Stimulated activated effector memory CD8-positive, alpha-beta T cell treated with anti-CD3 and anti-CD28 coated beads, Interleukin-12 subunit alpha, Interleukin-12 subunit beta, amount 100 ng/mL, for 72 hours (primary cell): ENCODE data around the gene CPB1.
"Not testable (repeated sequence)": the region's sequence is repeated elsewhere in the genome, so short reads cannot be mapped to it uniquely, and the experiment has no call there.

ENCODE experiments used
- ATAC-seq: fragments of 150-1000 bp; cut with Tn5 transposase; 2 replicates; pipeline ENCODE4 v1.10.0; 2021
- DNase-seq, 2 donors: peaks; one replicate each; pipeline ENCODE4 v3.0.0; 2021 to 2022; ENCODE audit warnings: low spot score in 2 of 2
- H3K27ac Mint-ChIP-seq: one replicate; pipeline ENCODE4 v1.8.0; 2022; ENCODE audit warnings: mild to moderate bottlenecking, mixed read lengths
- H3K36me3 Mint-ChIP-seq: one replicate; pipeline ENCODE4 v1.8.0; 2022; ENCODE audit warnings: mild to moderate bottlenecking, mixed read lengths
- H3K4me1 Mint-ChIP-seq: one replicate; pipeline ENCODE4 v1.8.0; 2022; ENCODE audit warnings: mixed read lengths
- H3K4me3 Mint-ChIP-seq: one replicate; pipeline ENCODE4 v1.8.0; 2022; ENCODE audit warnings: mild to moderate bottlenecking, mixed read lengths
- H3K9me3 Mint-ChIP-seq: one replicate; pipeline ENCODE4 v1.8.0; 2022; ENCODE audit warnings: mixed read lengths

CPB1 gene

DNA sequence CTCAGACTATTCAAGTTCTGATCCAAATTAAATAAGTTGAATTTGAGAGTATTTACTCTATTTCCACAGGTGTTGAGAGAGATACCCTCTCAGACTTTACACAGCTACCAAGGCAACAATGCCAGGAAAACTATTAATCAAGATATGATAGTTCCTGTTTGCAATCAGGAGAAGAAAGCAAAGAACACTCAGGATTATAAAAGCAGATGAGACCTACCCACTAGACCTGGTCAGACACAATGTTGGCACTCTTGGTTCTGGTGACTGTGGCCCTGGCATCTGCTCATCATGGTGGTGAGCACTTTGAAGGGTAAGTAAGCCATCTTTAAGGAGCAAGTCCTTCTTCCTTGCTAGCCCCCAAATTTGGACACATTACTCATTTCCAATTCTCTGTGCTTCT lies at the start of gene CPB1:
Gene CPB1 (plus strand): TSS at position 227 of the 400 bp plus-strand sequence. CDS start 13 bp downstream, at position 240.
- H3K4me1 Mint-ChIP-seq: no peaks in the 10 kb centered on the region
- no peaks in the 10 kb centered on the region for H3K9me3 Mint-ChIP-seq
- DNase-seq (no peak), ATAC-seq (no peak)
- H3K4me3 Mint-ChIP-seq: no peak within 1 kb of the TSS
- H3K36me3 Mint-ChIP-seq: no peaks in the 10 kb centered on the region
- H3K27ac Mint-ChIP-seq: no peak within 1 kb of the TSS

DNA sequence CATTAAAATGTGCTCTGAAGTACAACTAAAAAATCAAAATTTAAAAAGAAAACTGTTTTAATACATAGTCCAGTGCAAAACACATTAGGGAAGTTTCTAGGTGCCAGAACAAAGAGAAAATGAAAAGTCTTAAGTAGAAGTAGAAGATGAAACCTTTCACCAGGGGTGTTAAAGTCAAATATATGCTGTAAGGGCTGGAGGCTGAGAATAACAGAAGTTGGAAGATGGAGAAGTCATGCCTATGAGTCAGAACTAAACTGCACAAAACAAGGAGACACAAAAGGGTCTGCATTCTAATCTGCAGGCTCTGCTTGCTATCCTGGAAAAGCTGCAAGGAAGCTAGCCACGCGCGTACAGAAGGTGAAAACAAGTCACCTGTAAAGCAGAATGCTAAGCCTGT lies 48.7 kb upstream of the CPB1 start:
- no peak overlapping the region for H3K4me3 Mint-ChIP-seq
- no peaks in the 10 kb centered on the region for H3K36me3 Mint-ChIP-seq
- ATAC-seq (no peak), DNase-seq (no peak)
- no peak overlapping the region for H3K27ac Mint-ChIP-seq
- no peaks in the 10 kb centered on the region for H3K4me1 Mint-ChIP-seq
- peaks cover 7% of the 10 kb centered on the region for H3K9me3 Mint-ChIP-seq

DNA sequence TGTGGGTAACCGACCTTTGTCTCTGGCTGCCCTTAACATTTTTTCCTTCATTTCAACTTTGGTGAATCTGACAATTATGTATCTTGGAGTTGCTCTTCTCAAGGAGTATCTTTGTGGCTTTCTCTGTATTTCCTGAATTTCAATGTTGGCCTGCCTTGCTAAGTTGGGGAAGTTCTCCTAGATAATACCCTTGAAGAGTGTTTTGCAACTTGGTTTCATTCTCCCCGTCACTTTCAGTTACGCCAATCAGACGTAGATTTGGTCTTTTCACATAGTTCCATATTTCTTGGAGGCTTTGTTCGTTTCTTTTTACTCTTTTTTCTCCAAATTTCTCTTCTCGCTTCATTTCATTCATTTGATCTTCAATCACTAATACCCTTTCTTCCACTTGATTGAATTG lies 42.6 kb upstream of the CPB1 start:
- not testable (repeated sequence) for H3K36me3 Mint-ChIP-seq, H3K4me1 Mint-ChIP-seq, H3K27ac Mint-ChIP-seq, H3K9me3 Mint-ChIP-seq, ATAC-seq, H3K4me3 Mint-ChIP-seq, DNase-seq

DNA sequence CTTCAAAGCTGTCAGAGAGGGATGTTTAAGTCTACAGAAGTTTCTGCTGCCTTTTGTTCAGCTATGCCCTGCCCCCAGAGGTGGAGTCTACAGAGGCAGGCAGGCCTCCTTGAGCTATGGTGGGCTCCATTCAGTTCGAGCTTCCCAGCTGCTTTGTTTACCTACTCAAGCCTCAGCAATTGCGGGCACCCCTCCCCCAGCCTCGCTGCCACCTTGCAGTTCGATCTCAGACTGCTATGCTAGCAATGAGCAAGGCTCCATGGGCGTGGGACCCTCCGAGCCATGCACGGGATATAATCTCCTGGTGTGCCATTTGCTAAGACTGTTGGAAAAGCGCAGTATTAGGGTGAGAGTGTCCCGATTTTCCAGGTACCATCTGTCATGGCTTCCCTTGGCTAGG lies 41.5 kb upstream of the CPB1 start:
- not testable (repeated sequence) for H3K27ac Mint-ChIP-seq, ATAC-seq, H3K4me1 Mint-ChIP-seq, DNase-seq, H3K9me3 Mint-ChIP-seq, H3K36me3 Mint-ChIP-seq, H3K4me3 Mint-ChIP-seq

DNA sequence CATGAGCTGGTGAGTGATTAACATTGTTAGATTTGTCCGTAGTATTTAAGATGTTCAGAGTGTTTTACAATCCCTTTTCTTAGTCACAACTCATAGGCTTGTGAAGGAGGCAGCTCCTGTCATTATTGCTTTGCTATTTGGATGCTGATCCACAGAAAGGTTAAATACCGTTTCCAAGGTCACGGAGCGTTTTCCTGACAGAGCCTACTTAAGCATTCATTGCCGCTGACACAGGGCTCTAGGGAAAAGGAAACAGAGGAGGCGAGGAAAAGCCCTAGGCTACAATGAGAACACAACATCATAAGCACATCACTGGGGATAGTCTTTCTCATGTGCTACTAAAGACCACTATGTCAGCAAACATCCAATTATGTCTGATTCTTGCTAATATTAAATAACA lies 38.5 kb upstream of the CPB1 start:
- H3K4me1 Mint-ChIP-seq: no peaks in the 10 kb centered on the region
- ATAC-seq (no peak), DNase-seq (no peak)
- H3K9me3 Mint-ChIP-seq: no peaks in the 10 kb centered on the region
- H3K36me3 Mint-ChIP-seq: no peaks in the 10 kb centered on the region
- no peak overlapping the region for H3K4me3 Mint-ChIP-seq
- no peak overlapping the region for H3K27ac Mint-ChIP-seq

DNA sequence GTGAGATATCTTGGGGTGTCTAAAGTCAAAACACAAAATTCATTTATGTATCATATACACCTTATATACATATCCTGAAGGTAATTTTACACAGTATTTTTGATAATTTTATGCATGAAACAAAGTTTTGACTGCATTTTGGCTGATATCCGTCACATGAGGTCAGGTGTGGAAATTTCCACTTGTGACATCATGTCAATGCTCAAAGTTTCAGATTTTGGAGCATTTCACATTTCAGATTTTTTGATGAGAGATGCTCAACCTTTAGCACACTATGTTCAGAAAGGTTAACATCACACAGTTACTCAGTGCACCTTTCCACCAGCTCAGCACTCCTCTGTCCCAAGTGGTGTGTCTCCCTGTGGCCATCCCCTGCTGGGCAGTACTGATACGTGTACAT lies 37.7 kb upstream of the CPB1 start:
- DNase-seq: no peak
- H3K36me3 Mint-ChIP-seq: no peaks in the 10 kb centered on the region

DNA sequence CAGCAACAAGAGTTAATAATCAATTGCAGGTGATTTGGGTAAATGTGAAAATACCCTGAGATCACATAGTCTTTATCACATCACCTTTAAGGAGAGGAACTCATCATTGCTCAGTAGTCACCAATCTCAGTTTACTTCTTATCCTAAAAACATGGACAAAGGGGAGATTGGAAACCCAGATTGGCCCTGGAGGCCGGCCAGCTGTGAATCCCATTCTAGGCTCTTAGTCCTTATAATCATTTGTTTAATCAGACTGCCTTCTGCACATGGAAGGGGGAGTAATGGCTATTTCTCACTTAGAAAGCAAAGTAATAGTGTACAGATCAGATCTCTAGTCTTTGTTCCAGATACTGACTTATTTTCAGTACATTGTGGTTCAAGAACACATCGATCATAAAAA lies 37.2 kb upstream of the CPB1 start:
- H3K4me3 Mint-ChIP-seq: no peak overlapping the region
- H3K27ac Mint-ChIP-seq: no peak overlapping the region
- DNase-seq: no peak
- no peaks in the 10 kb centered on the region for H3K36me3 Mint-ChIP-seq
- ATAC-seq: no peak
- H3K4me1 Mint-ChIP-seq: no peaks in the 10 kb centered on the region
- H3K9me3 Mint-ChIP-seq: no peaks in the 10 kb centered on the region

More for the DNA sequence above, 37.7 kb upstream of the CPB1 start:
- Mint-ChIP-seq H3K4me1 (no peaks in the 10 kb centered on the region), H3K4me3 (no peak overlapping the region), H3K9me3 (no peaks in the 10 kb centered on the region), H3K27ac (no peak overlapping the region)
- ATAC-seq: no peak

DNA sequence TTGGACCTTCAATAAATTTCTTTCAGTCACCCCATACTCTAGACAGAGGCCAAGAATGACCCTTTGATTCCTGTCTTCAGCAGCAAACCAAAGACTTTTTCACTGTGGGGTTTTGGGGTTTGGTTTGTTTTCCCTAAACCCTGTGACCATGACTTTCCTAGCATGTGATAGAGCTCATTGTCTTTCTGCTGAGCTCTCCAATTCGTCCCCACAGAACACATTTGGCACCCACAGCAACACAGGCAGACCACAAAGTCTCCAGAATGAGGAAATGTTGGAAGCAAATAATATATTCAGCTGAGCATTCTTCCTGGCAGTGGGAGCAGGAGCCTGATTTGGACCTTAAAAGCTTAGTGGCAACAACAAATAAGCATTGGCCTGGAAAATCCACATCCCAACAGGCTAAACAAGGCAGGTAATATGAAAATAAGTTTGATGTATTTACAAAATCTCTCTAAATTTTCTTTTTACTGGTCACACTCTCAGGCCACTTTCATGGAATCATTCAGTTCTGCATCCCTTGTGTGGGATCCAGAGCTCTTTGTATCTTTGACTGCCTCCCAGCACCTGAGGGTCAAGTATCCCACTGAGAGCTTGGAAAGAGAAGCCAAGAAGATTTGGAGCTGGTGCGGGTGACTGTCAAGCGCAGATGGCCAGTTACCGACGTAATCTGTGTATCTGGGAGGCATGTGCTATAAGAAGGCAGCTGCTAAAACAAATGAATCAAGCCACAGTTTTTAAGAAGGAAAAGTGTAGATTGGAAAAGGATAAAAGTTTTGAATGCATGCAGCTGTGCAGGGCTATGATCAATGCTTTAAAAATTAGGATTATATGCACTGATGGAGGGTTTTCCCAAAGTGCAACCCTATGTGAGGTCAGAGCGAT lies 36.5 kb upstream of the CPB1 start:
- Mint-ChIP-seq H3K9me3 (no peaks in the 10 kb centered on the region), H3K4me3 (no peak overlapping the region), H3K4me1 (no peaks in the 10 kb centered on the region), H3K36me3 (no peaks in the 10 kb centered on the region), H3K27ac (no peak overlapping the region)
- no peak for DNase-seq
- ATAC-seq: no peak

DNA sequence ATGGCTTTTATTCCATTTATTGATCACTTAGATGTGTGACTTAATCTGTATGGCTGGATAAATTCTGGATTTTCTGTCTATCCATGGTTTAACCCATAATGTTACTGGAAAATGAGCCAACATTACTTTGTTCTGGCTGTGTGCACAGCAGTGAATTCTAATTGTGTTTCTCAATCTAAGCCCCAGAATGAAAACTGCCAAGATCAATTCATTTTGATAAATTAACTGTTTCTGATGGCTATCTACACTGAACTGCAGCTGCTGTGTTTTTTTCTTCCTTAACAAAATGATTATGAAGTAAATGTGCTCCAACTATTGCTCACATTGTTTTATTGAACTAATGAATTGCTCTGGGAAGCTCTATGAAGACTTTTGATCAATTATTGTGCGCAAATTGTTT lies 35.7 kb upstream of the CPB1 start:
- Mint-ChIP-seq H3K4me1 (no peaks in the 10 kb centered on the region), H3K36me3 (no peaks in the 10 kb centered on the region), H3K27ac (no peak overlapping the region), H3K9me3 (no peaks in the 10 kb centered on the region), H3K4me3 (no peak overlapping the region)
- no peak for DNase-seq
- no peak for ATAC-seq

DNA sequence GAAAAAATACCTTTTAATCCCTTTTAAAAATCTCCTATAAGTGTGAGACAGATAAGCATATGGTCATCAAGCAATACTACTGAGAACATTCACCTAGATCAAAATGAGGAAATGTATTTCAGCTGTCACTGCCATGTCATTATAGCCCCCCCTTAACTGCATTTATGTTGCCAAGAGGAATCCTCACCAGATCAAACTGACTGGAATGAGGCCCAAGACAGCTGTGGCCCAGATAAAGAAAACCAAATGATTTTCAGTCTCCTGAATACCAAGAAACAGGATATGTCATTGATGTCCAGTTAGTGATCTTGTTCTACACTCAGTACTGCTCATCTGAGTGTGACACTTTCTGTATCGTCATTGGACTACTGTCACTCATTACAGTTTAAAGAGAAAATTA lies 35.1 kb upstream of the CPB1 start:
- no peaks in the 10 kb centered on the region for H3K4me1 Mint-ChIP-seq
- ATAC-seq (no peak), DNase-seq (no peak)
- H3K27ac Mint-ChIP-seq: no peak overlapping the region
- no peak overlapping the region for H3K4me3 Mint-ChIP-seq
- no peaks in the 10 kb centered on the region for H3K9me3 Mint-ChIP-seq
- no peaks in the 10 kb centered on the region for H3K36me3 Mint-ChIP-seq

DNA sequence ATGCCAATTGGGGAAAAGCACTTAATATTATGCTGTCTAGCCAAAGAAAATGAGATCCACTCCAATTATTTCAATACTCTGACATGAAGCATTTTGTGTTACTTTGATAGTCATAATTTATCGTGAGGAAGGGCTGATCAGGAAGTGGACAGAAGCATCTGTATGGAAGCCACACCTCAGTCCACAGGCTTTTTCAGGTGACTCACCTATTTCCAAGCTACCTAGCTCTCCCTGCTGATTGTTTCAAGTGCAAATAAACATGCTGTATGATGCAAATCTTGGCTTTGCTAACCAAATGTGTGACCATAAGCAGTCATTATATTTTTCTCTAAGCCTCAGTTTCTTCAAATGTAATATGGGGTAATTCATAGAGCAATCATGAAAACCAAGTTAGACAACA lies 30.8 kb upstream of the CPB1 start:
- no peaks in the 10 kb centered on the region for H3K36me3 Mint-ChIP-seq
- H3K4me1 Mint-ChIP-seq: no peaks in the 10 kb centered on the region
- no peak overlapping the region for H3K4me3 Mint-ChIP-seq
- H3K27ac Mint-ChIP-seq: no peak overlapping the region
- ATAC-seq (no peak), DNase-seq (no peak)
- no peaks in the 10 kb centered on the region for H3K9me3 Mint-ChIP-seq

DNA sequence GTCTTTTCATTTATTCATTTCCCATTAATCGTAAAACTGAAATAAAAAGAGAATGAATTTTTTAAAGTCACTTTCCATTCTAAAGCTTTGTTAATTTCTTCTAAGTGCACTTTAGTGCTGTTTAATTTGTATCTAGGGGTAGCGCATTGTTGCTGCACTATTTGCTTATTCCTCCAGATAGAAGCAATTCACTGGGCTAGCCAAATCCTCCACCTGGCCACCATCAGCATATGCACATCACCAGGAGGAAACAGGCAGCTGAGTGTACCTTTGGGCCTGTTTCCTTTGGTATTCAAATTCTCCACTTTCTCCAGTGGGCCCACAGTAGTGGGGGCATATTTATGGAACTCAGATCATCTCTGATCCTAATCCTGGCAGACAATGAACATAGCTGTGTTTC lies 29.8 kb upstream of the CPB1 start:
- Mint-ChIP-seq H3K27ac (no peak overlapping the region), H3K9me3 (no peaks in the 10 kb centered on the region), H3K36me3 (no peaks in the 10 kb centered on the region), H3K4me3 (no peak overlapping the region), H3K4me1 (no peaks in the 10 kb centered on the region)
- DNase-seq: no peak
- no peak for ATAC-seq

DNA sequence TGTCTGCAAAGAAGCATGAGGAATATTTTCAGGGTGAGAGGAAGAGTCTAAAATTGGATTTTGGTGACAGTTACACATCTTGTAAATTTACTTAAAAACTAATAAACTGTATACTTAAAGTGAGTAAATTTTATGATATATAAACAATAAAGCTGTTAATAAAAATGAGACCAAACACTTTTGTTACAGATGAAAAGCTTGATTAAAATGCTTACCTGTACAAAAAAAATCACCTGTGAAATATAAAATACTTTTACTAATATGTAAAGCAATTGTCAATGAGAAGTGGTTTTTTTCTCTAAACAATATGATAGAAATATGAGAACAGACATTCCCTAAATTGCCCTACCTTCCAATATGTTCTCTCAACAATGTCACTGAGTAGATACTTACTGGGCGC lies 27.2 kb upstream of the CPB1 start:
- Mint-ChIP-seq H3K4me1 (no peaks in the 10 kb centered on the region), H3K4me3 (no peak overlapping the region), H3K36me3 (no peaks in the 10 kb centered on the region), H3K9me3 (no peaks in the 10 kb centered on the region), H3K27ac (no peak overlapping the region)
- DNase-seq: no peak
- ATAC-seq: no peak

DNA sequence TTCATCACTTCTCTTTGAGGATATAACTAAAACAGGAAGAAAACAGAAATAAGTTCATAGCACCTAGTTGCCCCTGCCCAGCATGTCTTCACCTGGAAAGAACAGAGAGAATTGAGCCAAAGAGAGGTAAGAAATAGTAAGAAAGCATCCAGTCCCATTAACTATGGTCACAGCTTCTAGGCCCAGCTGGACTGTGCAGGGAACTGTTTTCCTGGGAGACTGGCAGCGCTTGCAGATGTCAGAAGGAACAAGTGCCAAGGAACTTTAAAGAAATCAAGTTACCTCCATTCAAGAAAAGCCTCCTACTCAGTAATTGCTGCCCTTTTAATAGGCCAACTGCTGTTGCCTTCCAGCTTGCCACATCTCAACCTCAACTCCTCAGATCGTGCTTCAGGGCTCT lies 17.8 kb upstream of the CPB1 start:
- ATAC-seq: no peak
- Mint-ChIP-seq H3K4me1 (no peaks in the 10 kb centered on the region), H3K27ac (no peak overlapping the region), H3K36me3 (no peaks in the 10 kb centered on the region), H3K9me3 (no peaks in the 10 kb centered on the region), H3K4me3 (no peak overlapping the region)
- DNase-seq: no peak

DNA sequence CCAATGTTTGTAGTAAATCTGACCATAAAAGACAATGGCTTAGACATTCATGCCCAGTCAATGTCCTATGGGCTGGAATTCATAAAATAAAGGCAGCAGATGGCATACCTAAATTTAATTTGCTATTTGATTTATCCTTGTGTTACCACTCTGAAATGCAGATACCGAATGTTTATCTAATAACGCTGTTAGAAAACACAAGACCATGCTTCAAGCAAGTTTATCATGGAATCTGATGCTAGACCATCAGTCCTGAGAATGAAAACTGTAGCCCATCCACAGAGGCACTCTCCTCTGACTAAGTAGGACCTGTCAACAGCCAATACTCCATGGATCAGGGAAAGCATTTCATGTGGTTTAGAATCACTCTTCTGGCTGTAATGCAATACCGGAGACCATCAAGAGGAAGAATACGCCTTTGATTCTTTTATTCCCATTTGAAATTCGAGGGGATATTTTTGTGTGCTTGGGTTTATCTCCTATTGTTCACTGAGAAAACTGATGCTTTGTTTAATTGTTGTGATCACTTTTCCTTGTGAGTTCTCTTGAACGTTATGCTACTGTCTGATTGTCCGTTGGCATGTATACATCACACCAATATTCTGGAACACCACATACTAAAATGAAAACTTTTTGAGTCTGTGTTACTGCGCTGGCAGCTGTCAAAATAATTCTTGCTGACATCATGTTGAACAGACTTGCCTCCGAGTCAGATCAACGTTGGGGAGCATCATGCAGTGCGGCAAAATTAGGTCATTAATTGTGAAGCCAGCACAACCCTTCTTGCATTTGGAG lies 12.1 kb upstream of the CPB1 start:
- no peak for DNase-seq
- ATAC-seq: no peak
- no peak overlapping the region for H3K4me3 Mint-ChIP-seq
- no peaks in the 10 kb centered on the region for H3K9me3 Mint-ChIP-seq
- no peak overlapping the region for H3K27ac Mint-ChIP-seq
- no peaks in the 10 kb centered on the region for H3K36me3 Mint-ChIP-seq
- no peaks in the 10 kb centered on the region for H3K4me1 Mint-ChIP-seq

DNA sequence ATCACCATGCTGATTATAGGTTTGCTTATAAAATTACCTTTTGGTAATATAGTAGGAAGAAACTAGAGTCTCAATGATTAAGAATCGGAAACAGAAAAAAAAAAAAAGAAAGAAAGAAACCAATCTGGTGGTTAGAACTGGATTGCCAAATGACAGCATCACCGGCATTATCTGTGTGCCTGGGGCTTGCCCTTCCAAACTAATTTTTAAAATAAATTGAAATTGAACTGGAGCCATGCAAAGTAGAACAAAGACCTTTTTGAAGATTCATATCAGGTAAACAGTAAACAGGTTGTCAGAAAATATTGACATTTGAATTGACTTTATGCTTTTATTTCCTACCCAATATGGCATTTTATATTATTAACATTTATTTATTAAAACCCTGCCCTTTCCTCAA lies 11.2 kb upstream of the CPB1 start:
- Mint-ChIP-seq H3K36me3 (no peaks in the 10 kb centered on the region), H3K4me3 (no peak overlapping the region), H3K27ac (no peak overlapping the region), H3K9me3 (no peaks in the 10 kb centered on the region), H3K4me1 (no peaks in the 10 kb centered on the region)
- ATAC-seq (no peak), DNase-seq (no peak)
